Parathyroid adenoma (tissue), 2 donors: ENCODE data around the gene MMP24OS.

ENCODE experiments used
- H2AFZ ChIP-seq: fragments of 300-600 bp; sonication (generic); one replicate; pipeline ENCODE4 v1.7.0; 2017; ENCODE audit warnings: antibody characterized with exemption, mild to moderate bottlenecking
- H3K27ac ChIP-seq: fragments of 300-600 bp; sonication (generic); one replicate; pipeline ENCODE4 v1.7.0; 2017
- H3K27me3 ChIP-seq: fragments of 300-600 bp; sonication (generic); one replicate; pipeline ENCODE4 v1.7.0; 2017; ENCODE audit warnings: low read length; ENCODE audit not compliant: control insufficient read depth, insufficient read depth
- H3K36me3 ChIP-seq: fragments of 300-600 bp; sonication (generic); one replicate; pipeline ENCODE4 v1.7.0; 2017; ENCODE audit warnings: low read length; ENCODE audit not compliant: control insufficient read depth, insufficient read depth
- H3K4me1 ChIP-seq: fragments of 300-600 bp; sonication (generic); one replicate; pipeline ENCODE4 v1.7.0; 2017; ENCODE audit warnings: control low read depth
- H3K4me2 ChIP-seq: fragments of 300-600 bp; sonication (generic); one replicate; pipeline ENCODE4 v1.7.0; 2017; ENCODE audit warnings: low read length
- H3K4me3 ChIP-seq: fragments of 300-600 bp; sonication (generic); one replicate; pipeline ENCODE4 v1.7.0; 2017; ENCODE audit warnings: low read depth, low read length
- H3K79me2 ChIP-seq: fragments of 300-600 bp; sonication (generic); one replicate; pipeline ENCODE4 v1.7.0; 2017; ENCODE audit warnings: control low read depth
- H3K9ac ChIP-seq: fragments of 300-600 bp; sonication (generic); one replicate; pipeline ENCODE4 v1.7.0; 2017; ENCODE audit warnings: mild to moderate bottlenecking
- H3K9me3 ChIP-seq: fragments of 300-600 bp; sonication (generic); one replicate; pipeline ENCODE4 v1.7.0; 2017; ENCODE audit warnings: low read length; ENCODE audit not compliant: control insufficient read depth
- CTCF ChIP-seq: fragments of 300-600 bp; sonication (generic); IDR thresholded peaks from one replicate; pipeline ENCODE4 v1.7.0; 2017; ENCODE audit warnings: antibody characterized with exemption, mild to moderate bottlenecking
- donor health status: primary hyperparathyroidism.

The MMP24OS gene

GRCh38 chr20:35281506-35282101, 3.7 kb upstream of the MMP24OS start:
- Histone ChIP-seq H3K79me2 (peaks cover 15% of the 10 kb centered on the region), H3K9ac (no peak overlapping the region), H2AFZ (no peak overlapping the region), H3K36me3 (no peaks in the 10 kb centered on the region), H3K4me2 (no peak overlapping the region), H3K27ac (no peak overlapping the region), H3K27me3 (no peaks in the 10 kb centered on the region), H3K4me1 (peaks cover 16% of the 10 kb centered on the region), H3K9me3 (no peaks in the 10 kb centered on the region), H3K4me3 (no peak overlapping the region)
- no peak for TF ChIP-seq CTCF

GRCh38 chr20:35280523-35280922, 2.6 kb upstream of the MMP24OS start:
- no peak overlapping the region for H3K4me2 ChIP-seq
- H3K9me3 ChIP-seq, result no peaks in the 10 kb centered on the region
- no peak overlapping the region for H3K4me3 ChIP-seq
- no peak overlapping the region for H2AFZ ChIP-seq
- H3K36me3 ChIP-seq, result no peaks in the 10 kb centered on the region
- H3K27me3 ChIP-seq, result no peaks in the 10 kb centered on the region
- TF ChIP-seq CTCF, result no peak
- H3K4me1 ChIP-seq, result peaks cover 17% of the 10 kb centered on the region
- H3K9ac ChIP-seq, result no peak overlapping the region
- H3K27ac ChIP-seq, result no peak overlapping the region
- peaks cover 16% of the 10 kb centered on the region for H3K79me2 ChIP-seq

GRCh38 chr20:35279533-35280174, 1.7 kb upstream of the MMP24OS start:
- H3K36me3 ChIP-seq, result no peaks in the 10 kb centered on the region
- H3K27me3 ChIP-seq, result no peaks in the 10 kb centered on the region
- H3K4me3 ChIP-seq, result no peak overlapping the region
- TF ChIP-seq CTCF, result no peak
- H3K4me1 ChIP-seq, result peaks cover 17% of the 10 kb centered on the region
- no peaks in the 10 kb centered on the region for H3K9me3 ChIP-seq
- peaks cover 16% of the 10 kb centered on the region for H3K79me2 ChIP-seq
- peak overlapping the region; percentile 84 for H3K27ac ChIP-seq
- H3K4me2 ChIP-seq, result peak overlapping the region; percentile 12
- H3K9ac ChIP-seq, result no peak overlapping the region
- no peak overlapping the region for H2AFZ ChIP-seq

GRCh38 chr20:35279040-35279439, 1.1 kb upstream of the MMP24OS start:
- peak overlapping the region; percentile 84 for H3K27ac ChIP-seq

More at GRCh38 chr20:35279040-35279439, 1.1 kb upstream of the MMP24OS start:
- Histone ChIP-seq H3K79me2 (peaks cover 15% of the 10 kb centered on the region), H2AFZ (no peak overlapping the region), H3K4me1 (peaks cover 17% of the 10 kb centered on the region), H3K9me3 (no peaks in the 10 kb centered on the region), H3K36me3 (no peaks in the 10 kb centered on the region), H3K4me3 (peak overlapping the region; percentile 19), H3K27me3 (no peaks in the 10 kb centered on the region), H3K9ac (no peak overlapping the region), H3K4me2 (peak overlapping the region; percentile 40)
- no peak for TF ChIP-seq CTCF
